ENCODE measurements around the gene RNF111. TPM values are rescaled to one million over a fixed set of nuclear protein-coding genes. Genes with fewer than 3 reads are reported as not detected.

Gene RNF111
- polyA plus RNA-seq, 1 donor (not counting 4 experiments of a cell fraction or from before 2014, with no cell fraction given), result 27.4 TPM

GRCh38 chr15:59001946-59002345, 14.5 kb downstream of the RNF111 start:
- Histone ChIP-seq H3K4me2 (ENCODE audit: control insufficient read depth, extremely low read depth, insufficient read depth, low read depth, low read length) (no peak overlapping the region), H3K4me1 (ENCODE audit: control insufficient read depth, extremely low read depth, insufficient read depth, low read length) (no peaks in the 10 kb centered on the region), H4K20me1 (ENCODE audit: control insufficient read depth, extremely low read depth, insufficient read depth, low read length) (no peaks in the 10 kb centered on the region), H3K36me3 (ENCODE audit: control insufficient read depth in 2 of 2, extremely low read depth in 1 of 2, insufficient read depth in 2 of 2, low read length in 2 of 2) (peaks cover 0 to 8% of the 10 kb centered on the region in 2 experiments), H3K9me3 (ENCODE audit: control insufficient read depth, low read depth, low read length) (no peaks in the 10 kb centered on the region), H2AFZ (ENCODE audit: control insufficient read depth, low read length) (no peak overlapping the region), H3K79me2 (ENCODE audit: control insufficient read depth, insufficient read depth, low read length) (peaks cover 87% of the 10 kb centered on the region), H3K9me1 (ENCODE audit: control insufficient read depth, extremely low read depth, insufficient read depth, low read length) (no peaks in the 10 kb centered on the region), H3K4me3 (ENCODE audit: control insufficient read depth in 2 of 3, extremely low read depth in 1 of 3, insufficient read depth in 2 of 3, low read depth in 1 of 3, low read length in 3 of 3) (no peak overlapping the region), H3K27ac (ENCODE audit: control insufficient read depth, insufficient read depth, low read length) (no peak overlapping the region), H3K27me3 (ENCODE audit: control insufficient read depth, extremely low read depth, insufficient read depth, low read length) (no peaks in the 10 kb centered on the region), H3K9ac (ENCODE audit: control insufficient read depth, extremely low read depth, insufficient read depth, low read length) (no peak overlapping the region)
- no peak for TF ChIP-seq CTCF (optimal IDR thresholded peaks at IDR 0.05 in 1 of 3, IDR thresholded peaks at IDR 0.05 in 1 of 3, conservative IDR thresholded peaks at IDR 0.05 in 1 of 3; ENCODE audit: extremely low read depth in 1 of 3, insufficient read depth in 2 of 3, low read length in 3 of 3)
- no peak for TF ChIP-seq EZH2 (IDR thresholded peaks at IDR 0.05; ENCODE audit: low read length)
- DNase-seq (ENCODE audit: low read depth, low spot score) (no peak), FAIRE-seq (no peak)
- dilution Hi-C loops (cut with MboI; ENCODE audit: extremely low pct_ligation_motif_present, low sequenced_read_pairs), result no loop called here

- no peak overlapping the region for H3K4me2 ChIP-seq (ENCODE audit: control insufficient read depth, extremely low read depth, insufficient read depth, low read depth, low read length)
- no peaks in the 10 kb centered on the region for H3K4me1 ChIP-seq (ENCODE audit: control insufficient read depth, extremely low read depth, insufficient read depth, low read length)
- peaks cover 0 to 8% of the 10 kb centered on the region in 2 experiments for H3K36me3 ChIP-seq (ENCODE audit: control insufficient read depth in 2 of 2, extremely low read depth in 1 of 2, insufficient read depth in 2 of 2, low read length in 2 of 2)
- no peak overlapping the region for H2AFZ ChIP-seq (ENCODE audit: control insufficient read depth, low read length)
- H3K4me3 ChIP-seq (ENCODE audit: control insufficient read depth in 2 of 3, extremely low read depth in 1 of 3, insufficient read depth in 2 of 3, low read depth in 1 of 3, low read length in 3 of 3), result no peak overlapping the region
- H3K9me1 ChIP-seq (ENCODE audit: control insufficient read depth, extremely low read depth, insufficient read depth, low read length), result no peaks in the 10 kb centered on the region
- H3K9me3 ChIP-seq (ENCODE audit: control insufficient read depth, low read depth, low read length), result no peaks in the 10 kb centered on the region
- H3K79me2 ChIP-seq (ENCODE audit: control insufficient read depth, insufficient read depth, low read length), result peaks cover 87% of the 10 kb centered on the region
- no peaks in the 10 kb centered on the region for H4K20me1 ChIP-seq (ENCODE audit: control insufficient read depth, extremely low read depth, insufficient read depth, low read length)
- H3K27ac ChIP-seq (ENCODE audit: control insufficient read depth, insufficient read depth, low read length), result no peak overlapping the region
- DNase-seq (ENCODE audit: low read depth, low spot score), result no peak
- dilution Hi-C loops (cut with MboI; ENCODE audit: extremely low pct_ligation_motif_present, low sequenced_read_pairs), result no loop called here
- FAIRE-seq, result no peak
- H3K9ac ChIP-seq (ENCODE audit: control insufficient read depth, extremely low read depth, insufficient read depth, low read length), result no peak overlapping the region
- TF ChIP-seq EZH2 (IDR thresholded peaks at IDR 0.05; ENCODE audit: low read length) (no peak), CTCF (optimal IDR thresholded peaks at IDR 0.05 in 1 of 3, IDR thresholded peaks at IDR 0.05 in 1 of 3, conservative IDR thresholded peaks at IDR 0.05 in 1 of 3; ENCODE audit: extremely low read depth in 1 of 3, insufficient read depth in 2 of 3, low read length in 3 of 3) (no peak)
- H3K27me3 ChIP-seq (ENCODE audit: control insufficient read depth, extremely low read depth, insufficient read depth, low read length), result no peaks in the 10 kb centered on the region
These were observed 15.0 kb downstream of the RNF111 start for GRCh38 chr15:59002418-59002859.
